Rectal smooth muscle tissue (tissue), 1 donor: ENCODE data around the gene ALDH4A1.
"Not testable (repeated sequence)": the region's sequence is repeated elsewhere in the genome, so short reads cannot be mapped to it uniquely, and the experiment has no call there.

Experiments
- H3K27ac ChIP-seq: one replicate; pipeline ENCODE4 v1.7.0; 2013; ENCODE audit warnings: low read depth, low read length, inconsistent platforms
- H3K27me3 ChIP-seq: one replicate; pipeline ENCODE4 v1.7.0; 2013; ENCODE audit warnings: low read length; ENCODE audit not compliant: control insufficient read depth, insufficient read depth
- H3K36me3 ChIP-seq: one replicate; pipeline ENCODE4 v1.7.0; 2013; ENCODE audit warnings: low read length; ENCODE audit not compliant: control insufficient read depth, insufficient read depth
- H3K4me1 ChIP-seq: one replicate; pipeline ENCODE4 v1.7.0; 2013; ENCODE audit warnings: low read length; ENCODE audit not compliant: control insufficient read depth, insufficient read depth
- H3K4me3 ChIP-seq: one replicate; pipeline ENCODE4 v1.7.0; 2013; ENCODE audit warnings: low read length
- H3K9ac ChIP-seq: one replicate; pipeline ENCODE4 v1.7.0; 2013; ENCODE audit warnings: low read length

ALDH4A1 gene

GRCh38 chr1:18858070-18858688, 44.2 kb downstream of the ALDH4A1 start:
- H3K4me1 ChIP-seq, result no peaks in the 10 kb centered on the region
- no peaks in the 10 kb centered on the region for H3K27me3 ChIP-seq
- H3K4me3 ChIP-seq, result no peak overlapping the region
- no peak overlapping the region for H3K9ac ChIP-seq
- no peaks in the 10 kb centered on the region for H3K36me3 ChIP-seq
- H3K27ac ChIP-seq, result no peak overlapping the region

- H3K27ac ChIP-seq, result no peak overlapping the region
- H3K36me3 ChIP-seq, result no peaks in the 10 kb centered on the region
- no peaks in the 10 kb centered on the region for H3K4me1 ChIP-seq
- H3K9ac ChIP-seq, result no peak overlapping the region
- peaks cover 1% of the 10 kb centered on the region for H3K27me3 ChIP-seq
- H3K4me3 ChIP-seq, result no peak overlapping the region
These were observed 45.9 kb downstream of the ALDH4A1 start for GRCh38 chr1:18856435-18856834.

- Histone ChIP-seq H3K9ac (no peak overlapping the region), H3K4me3 (no peak overlapping the region), H3K27ac (no peak overlapping the region), H3K27me3 (peaks cover 1% of the 10 kb centered on the region), H3K36me3 (no peaks in the 10 kb centered on the region), H3K4me1 (no peaks in the 10 kb centered on the region)
These were observed 46.8 kb downstream of the ALDH4A1 start for GRCh38 chr1:18855573-18855972.

- H3K4me1 ChIP-seq, result no peaks in the 10 kb centered on the region
- no peaks in the 10 kb centered on the region for H3K36me3 ChIP-seq
- H3K4me3 ChIP-seq, result no peak overlapping the region
- H3K9ac ChIP-seq, result no peak overlapping the region
- no peak overlapping the region for H3K27ac ChIP-seq
- H3K27me3 ChIP-seq, result peaks cover 1% of the 10 kb centered on the region
These were observed 47.9 kb downstream of the ALDH4A1 start for GRCh38 chr1:18854331-18855025.

GRCh38 chr1:18852501-18852900, 49.9 kb downstream of the ALDH4A1 start:
- Histone ChIP-seq H3K4me3 (no peak overlapping the region), H3K9ac (no peak overlapping the region), H3K27me3 (peaks cover 1% of the 10 kb centered on the region), H3K27ac (no peak overlapping the region), H3K4me1 (no peaks in the 10 kb centered on the region), H3K36me3 (no peaks in the 10 kb centered on the region)

DNA sequence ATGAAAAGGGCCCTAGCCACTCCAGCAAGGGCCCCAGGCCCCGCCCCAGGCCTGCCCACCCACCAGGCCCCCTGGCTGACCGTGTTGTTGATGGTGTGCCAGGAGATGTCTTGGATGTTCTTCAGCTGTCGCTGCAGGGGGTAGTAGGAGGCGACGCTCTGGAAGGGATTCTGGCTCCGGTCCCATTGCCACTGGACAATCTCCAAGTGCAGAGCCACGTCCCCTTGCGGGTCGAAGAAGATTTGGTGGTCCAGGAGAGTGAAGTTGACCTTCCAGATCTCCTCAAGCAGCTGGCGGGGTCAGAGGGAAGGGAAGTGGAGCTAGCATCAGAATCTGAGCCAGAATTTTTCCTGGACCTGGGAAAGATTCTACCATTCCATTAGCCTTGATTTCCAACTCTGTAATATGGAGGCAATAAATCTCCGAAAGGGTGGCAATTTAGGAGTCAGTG, 53.1 kb downstream of the ALDH4A1 start:
- Histone ChIP-seq H3K4me1 (no peaks in the 10 kb centered on the region), H3K27ac (no peak overlapping the region), H3K36me3 (no peaks in the 10 kb centered on the region), H3K4me3 (no peak overlapping the region), H3K27me3 (peaks cover 1% of the 10 kb centered on the region), H3K9ac (no peak overlapping the region)

DNA sequence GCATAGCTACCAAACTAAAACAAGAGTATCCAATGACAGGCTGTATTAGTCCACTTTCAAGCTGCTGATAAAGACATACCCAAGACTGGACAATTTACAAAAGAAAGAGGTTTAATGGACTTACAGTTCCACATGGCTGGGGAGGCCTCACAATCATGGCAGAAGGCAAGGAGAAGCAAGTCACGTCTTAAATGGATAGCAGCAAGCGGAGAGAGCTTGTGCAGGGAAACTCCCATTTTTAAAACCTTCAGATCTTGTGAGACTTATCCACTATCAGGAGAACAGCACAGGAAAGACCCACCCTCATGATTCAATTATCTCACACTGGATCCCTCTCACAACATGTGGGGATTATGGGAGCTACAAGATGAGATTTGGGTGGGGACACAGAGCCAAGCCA, 54.6 kb downstream of the ALDH4A1 start:
- not testable (repeated sequence) for H3K9ac ChIP-seq, H3K4me3 ChIP-seq, H3K27ac ChIP-seq, H3K36me3 ChIP-seq, H3K27me3 ChIP-seq, H3K4me1 ChIP-seq

DNA sequence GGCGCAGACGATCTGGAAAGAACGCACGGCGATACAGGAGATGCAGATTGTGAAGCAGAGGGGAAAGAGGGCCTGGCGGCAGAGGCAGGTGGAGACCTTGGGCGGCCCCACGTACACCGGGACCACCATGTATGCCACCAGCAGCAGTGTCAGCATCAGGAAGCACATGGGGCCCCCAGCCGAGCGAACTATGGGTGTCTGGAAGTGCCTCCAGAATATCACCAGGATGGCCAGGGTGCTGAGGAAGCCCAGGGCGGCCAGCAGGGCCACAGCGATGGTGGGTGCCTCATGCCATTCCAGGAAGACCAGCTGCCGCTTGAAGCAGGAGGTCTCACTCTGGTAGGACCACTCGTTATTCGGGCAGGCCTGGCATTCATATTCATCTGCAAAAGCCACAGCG, 62.2 kb downstream of the ALDH4A1 start:
- H3K36me3 ChIP-seq, result no peaks in the 10 kb centered on the region
- no peak overlapping the region for H3K4me3 ChIP-seq
- H3K9ac ChIP-seq, result no peak overlapping the region
- no peaks in the 10 kb centered on the region for H3K27me3 ChIP-seq
- no peak overlapping the region for H3K27ac ChIP-seq
- no peaks in the 10 kb centered on the region for H3K4me1 ChIP-seq

- no peaks in the 10 kb centered on the region for H3K4me1 ChIP-seq
- H3K9ac ChIP-seq, result no peak overlapping the region
- no peak overlapping the region for H3K4me3 ChIP-seq
- no peak overlapping the region for H3K27ac ChIP-seq
- H3K36me3 ChIP-seq, result no peaks in the 10 kb centered on the region
- H3K27me3 ChIP-seq, result no peaks in the 10 kb centered on the region
These were observed 65.7 kb downstream of the ALDH4A1 start for GRCh38 chr1:18836654-18837053.

- H3K27ac ChIP-seq, H3K4me1 ChIP-seq, H3K36me3 ChIP-seq, H3K9ac ChIP-seq, H3K4me3 ChIP-seq, H3K27me3 ChIP-seq: not testable (repeated sequence)
These were observed 70.0 kb downstream of the ALDH4A1 start for GRCh38 chr1:18832319-18832718.

- H3K4me3 ChIP-seq, result no peak overlapping the region
- H3K27me3 ChIP-seq, result no peaks in the 10 kb centered on the region
- no peaks in the 10 kb centered on the region for H3K4me1 ChIP-seq
- H3K9ac ChIP-seq, result no peak overlapping the region
- no peak overlapping the region for H3K27ac ChIP-seq
- no peaks in the 10 kb centered on the region for H3K36me3 ChIP-seq
These were observed 70.7 kb downstream of the ALDH4A1 start for GRCh38 chr1:18831656-18832055.

DNA sequence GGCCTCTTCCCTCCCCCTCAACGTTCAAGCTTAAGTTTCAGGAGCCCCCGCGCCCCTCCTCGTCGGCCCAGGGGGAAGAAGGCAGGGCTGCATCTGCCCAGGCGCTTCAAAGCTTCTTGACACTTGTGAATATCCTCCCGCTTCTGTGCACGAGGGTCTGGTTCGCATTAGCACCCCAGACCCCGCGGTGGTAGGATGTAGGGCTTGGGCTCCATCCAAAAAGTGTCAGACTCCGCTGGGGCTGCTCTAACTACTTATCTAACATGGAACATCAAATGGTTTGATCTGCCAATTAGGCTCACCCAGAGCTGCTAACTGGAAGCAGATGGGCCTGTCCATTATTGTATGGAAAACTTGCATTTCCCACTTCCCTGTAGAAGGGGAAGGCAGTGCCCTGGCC, 71.8 kb downstream of the ALDH4A1 start:
- Histone ChIP-seq H3K36me3 (no peaks in the 10 kb centered on the region), H3K27me3 (peaks cover 3% of the 10 kb centered on the region), H3K9ac (no peak overlapping the region), H3K4me3 (no peak overlapping the region), H3K4me1 (no peaks in the 10 kb centered on the region), H3K27ac (no peak overlapping the region)

GRCh38 chr1:18829671-18830070, 72.7 kb downstream of the ALDH4A1 start:
- no peaks in the 10 kb centered on the region for H3K36me3 ChIP-seq
- H3K27me3 ChIP-seq, result peaks cover 3% of the 10 kb centered on the region
- no peak overlapping the region for H3K27ac ChIP-seq
- H3K4me1 ChIP-seq, result no peaks in the 10 kb centered on the region
- no peak overlapping the region for H3K9ac ChIP-seq
- no peak overlapping the region for H3K4me3 ChIP-seq
